ENCODE results near the gene COPS4.
"Not testable (repeated sequence)": the region's sequence is repeated elsewhere in the genome, so short reads cannot be mapped to it uniquely, and the experiment has no call there.

COPS4 gene

GRCh38 chr4:83043801-83044407 is 8.9 kb downstream of the COPS4 start:
- in situ Hi-C loops (cut with MboI; ENCODE audit: low pct_unique_long_range_greater_than_20kb, low sequenced_read_pairs, unreplicated experiment) = no loop called here
- TF ChIP-seq CTCF (IDR thresholded peaks at IDR 0.05; ENCODE audit: extremely low read depth, insufficient read depth, missing control alignments) = no peak
- DNase-seq (ENCODE audit: low spot score) = no peak

DNA sequence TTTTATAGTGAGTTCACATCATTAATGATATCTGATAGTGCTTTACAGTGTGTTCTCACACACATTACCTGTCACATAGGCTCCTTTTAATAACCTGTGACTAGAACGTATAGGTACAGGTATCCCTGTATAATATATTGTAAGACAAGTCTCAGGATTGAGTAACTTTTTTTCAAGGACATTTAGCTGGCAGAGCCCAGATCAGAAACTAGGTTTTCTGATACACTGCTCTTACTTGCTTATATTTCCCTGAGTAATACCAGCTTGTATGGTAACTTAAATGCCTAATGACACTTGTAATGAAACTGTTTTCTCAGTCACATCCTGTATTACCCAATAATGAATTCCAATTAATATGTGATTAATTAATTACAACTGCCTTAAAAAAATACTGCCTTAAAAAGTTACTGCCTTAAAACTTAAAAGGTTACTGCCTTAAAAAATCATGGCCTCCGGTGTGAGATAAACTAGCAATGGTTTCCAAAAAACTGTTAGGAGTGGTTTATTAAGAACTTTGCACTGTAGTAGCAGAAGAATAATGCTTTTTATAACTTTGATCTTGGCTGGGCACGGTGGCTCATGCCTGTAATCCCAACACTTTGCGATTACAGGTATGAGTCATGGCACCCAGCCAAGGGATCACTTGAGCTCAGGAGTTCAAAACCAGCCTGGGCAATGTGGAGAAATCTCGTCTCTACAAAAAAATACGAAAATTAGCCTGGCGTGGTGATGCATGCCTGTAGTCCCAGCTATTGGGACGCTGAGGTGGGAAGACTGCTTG is 11.9 kb downstream of the COPS4 start:
- TF ChIP-seq CTCF (IDR thresholded peaks at IDR 0.05; ENCODE audit: extremely low read depth, insufficient read depth, missing control alignments) = no peak
- in situ Hi-C loops (cut with MboI; ENCODE audit: low pct_unique_long_range_greater_than_20kb, low sequenced_read_pairs, unreplicated experiment) = no loop called here
- DNase-seq (ENCODE audit: low spot score) = no peak

- in situ Hi-C loops (cut with MboI; ENCODE audit: low pct_unique_long_range_greater_than_20kb, low sequenced_read_pairs, unreplicated experiment) = not testable (repeated sequence)
These were observed 13.8 kb downstream of the COPS4 start for GRCh38 chr4:83048781-83049180.

DNA sequence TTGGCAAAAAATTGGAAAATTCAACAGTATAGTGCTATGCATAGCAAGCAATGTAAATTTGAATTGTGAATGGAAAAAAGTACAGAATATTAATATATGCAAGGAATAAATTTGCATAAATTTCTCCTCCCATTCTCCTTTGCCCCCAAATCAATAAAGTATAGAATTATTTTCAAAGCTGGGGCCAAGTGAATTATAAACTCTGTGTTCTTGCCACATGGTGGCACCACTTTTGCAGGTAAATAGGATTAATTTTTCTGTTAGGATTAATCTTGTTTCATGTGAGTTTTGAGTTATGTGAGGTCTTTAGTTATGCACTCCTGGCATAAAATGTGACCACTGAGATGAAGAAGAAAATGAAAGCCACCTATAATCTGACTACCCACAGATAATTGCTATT is 19.9 kb downstream of the COPS4 start:
- peak; percentile 47 for TF ChIP-seq CTCF (IDR thresholded peaks at IDR 0.05; ENCODE audit: extremely low read depth, insufficient read depth, missing control alignments)
- DNase-seq (ENCODE audit: low spot score) = peak; percentile 21
- in situ Hi-C loops (cut with MboI; ENCODE audit: low pct_unique_long_range_greater_than_20kb, low sequenced_read_pairs, unreplicated experiment) = loop anchor here (25.0 kb wide), 2 partner anchors 407 to 593 kb away; partner anchors contain the start of genes HELQ and MRPS18C

More at GRCh38 chr4:83048781-83049180, 13.8 kb downstream of the COPS4 start:
- DNase-seq (ENCODE audit: low spot score) = not testable (repeated sequence)

DNA sequence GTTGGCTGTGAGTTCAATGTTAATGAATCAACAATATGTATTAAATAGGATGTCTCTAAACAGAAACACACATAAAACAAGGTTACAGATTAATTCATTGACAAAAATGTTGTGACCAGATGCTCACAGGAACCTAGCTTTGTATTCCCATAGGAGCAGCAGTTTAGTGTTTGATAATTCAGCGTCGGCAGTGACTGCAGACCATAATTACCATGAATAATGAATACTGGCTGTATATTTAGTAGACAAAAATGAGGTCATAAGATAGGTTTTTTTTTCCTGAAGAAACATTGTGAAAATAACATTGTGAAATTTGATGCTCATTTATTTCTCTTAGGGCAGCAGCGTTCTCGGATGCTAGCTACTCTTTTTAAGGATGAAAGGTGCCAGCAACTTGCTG is 27.8 kb downstream of the COPS4 start:
- TF ChIP-seq CTCF (IDR thresholded peaks at IDR 0.05; ENCODE audit: extremely low read depth, insufficient read depth, missing control alignments) = no peak
- in situ Hi-C loops (cut with MboI; ENCODE audit: low pct_unique_long_range_greater_than_20kb, low sequenced_read_pairs, unreplicated experiment) = loop anchor here (25.0 kb wide), 2 partner anchors 400 to 600 kb away; partner anchors contain the start of genes HELQ and MRPS18C
- no peak for DNase-seq (ENCODE audit: low spot score)

- no peak for DNase-seq (ENCODE audit: low spot score)
- in situ Hi-C loops (cut with MboI; ENCODE audit: low pct_unique_long_range_greater_than_20kb, low sequenced_read_pairs, unreplicated experiment) = loop anchor here (25.0 kb wide), 2 partner anchors 397 to 603 kb away; partner anchors contain the start of genes HELQ and MRPS18C
- TF ChIP-seq CTCF (IDR thresholded peaks at IDR 0.05; ENCODE audit: extremely low read depth, insufficient read depth, missing control alignments) = no peak
These were observed 30.3 kb downstream of the COPS4 start for GRCh38 chr4:83065266-83065665.
